ENCODE measurements around the gene CDC73. TPM values are rescaled to one million over a fixed set of nuclear protein-coding genes. Genes with fewer than 3 reads are reported as not detected.

The CDC73 gene
- 10 to 100 TPM; 24.9 to 30.1 (median 28.5) TPM for total RNA-seq
- 10 to 100 TPM in 1 of 3 donors, 1 to 10 TPM in 2; 5.3 to 16.4 (median 8.3) TPM for polyA plus RNA-seq
- long read RNA-seq, donor 1, full-length matches to known transcripts = 8 of 16 reads
- long read RNA-seq, donor 1, partial matches to known transcripts = 6 of 16 reads
- long read RNA-seq, donor 1, other reads (novel, unspliced or antisense) = 2 of 16 reads
- long read RNA-seq, donor 2, full-length matches to known transcripts = 24 of 36 reads
- long read RNA-seq, donor 2, partial matches to known transcripts = 6 of 36 reads
- long read RNA-seq, donor 2, other reads (novel, unspliced or antisense) = 6 of 36 reads

- peak; percentile 93 for TF ChIP-seq CTCF (IDR thresholded peaks at IDR 0.05)
- no peaks in the 10 kb centered on the region for H3K27me3 ChIP-seq (ENCODE audit: insufficient read depth in 3 of 3, low read length in 2 of 3)
- H3K4me1 ChIP-seq = peaks cover 21% of the 10 kb centered on the region
- peak within 1 kb of the TSS; percentile 92 for H3K4me3 ChIP-seq
- DNase-seq (peak; percentile 98 to 99), ATAC-seq (peak; percentile 98 to 99 (median 98))
- peak within 1 kb of the TSS; percentile 98 for H3K27ac ChIP-seq
- 0% methylated on average over 76 to 85 of the region's 85 CpGs for whole genome bisulfite sequencing, 3 donors
- no peaks in the 10 kb centered on the region for H3K9me3 ChIP-seq
- H3K36me3 ChIP-seq (ENCODE audit: insufficient read depth in 1 of 2, low read depth in 1 of 2) = peaks cover 0 to 18% of the 10 kb centered on the region in 2 donors
- intact Hi-C loops (cut with DNase I) = loop anchor here (1.0 to 5.0 kb wide), 5 partner anchors 17 to 315 kb away; partner anchors contain the start of genes GLRX2 (in 2 of the 2), RGS2 (in 1 of the 2), RO60 (in 1 of the 2) and UCHL5 (in 1 of the 2)
Measured at GRCh38 chr1:193121616-193122593, at the start of gene CDC73. TSS of gene CDC73 (plus strand) at chr1:193122031. CDS start at chr1:193122201, 170 bp downstream.

GRCh38 chr1:193077991-193078390 is 43.8 kb upstream of the CDC73 start:
- TF ChIP-seq CTCF (IDR thresholded peaks at IDR 0.05) = no peak
- Histone ChIP-seq H3K4me3 (no peak overlapping the region), H3K4me1 (no peaks in the 10 kb centered on the region), H3K27me3 (ENCODE audit: insufficient read depth in 3 of 3, low read length in 2 of 3) (no peaks in the 10 kb centered on the region), H3K9me3 (no peaks in the 10 kb centered on the region), H3K36me3 (ENCODE audit: insufficient read depth in 1 of 2, low read depth in 1 of 2) (peaks cover 2 to 69% of the 10 kb centered on the region in 2 donors), H3K27ac (no peak overlapping the region)
- ATAC-seq (no peak), DNase-seq (no peak)
- intact Hi-C loops (cut with DNase I) = no loop called here

GRCh38 chr1:193079187-193079586 is 42.6 kb upstream of the CDC73 start:
- DNase-seq (no peak), ATAC-seq (no peak)
- Histone ChIP-seq H3K27ac (no peak overlapping the region), H3K4me3 (no peak overlapping the region), H3K9me3 (no peaks in the 10 kb centered on the region), H3K4me1 (no peaks in the 10 kb centered on the region), H3K27me3 (ENCODE audit: insufficient read depth in 3 of 3, low read length in 2 of 3) (no peaks in the 10 kb centered on the region), H3K36me3 (ENCODE audit: insufficient read depth in 1 of 2, low read depth in 1 of 2) (peaks cover 2 to 78% of the 10 kb centered on the region in 2 donors)
- whole genome bisulfite sequencing, 3 donors = 89 to 95% (median 90%) methylated on average over 3 of the region's 3 CpGs
- intact Hi-C loops (cut with DNase I) = no loop called here
- TF ChIP-seq CTCF (IDR thresholded peaks at IDR 0.05) = no peak

GRCh38 chr1:193083365-193084088 is 38.3 kb upstream of the CDC73 start:
- Histone ChIP-seq H3K4me3 (no peak overlapping the region), H3K27me3 (ENCODE audit: insufficient read depth in 3 of 3, low read length in 2 of 3) (no peaks in the 10 kb centered on the region), H3K27ac (no peak overlapping the region), H3K9me3 (no peaks in the 10 kb centered on the region), H3K36me3 (ENCODE audit: insufficient read depth in 1 of 2, low read depth in 1 of 2) (peaks cover 2 to 87% of the 10 kb centered on the region in 2 donors), H3K4me1 (no peaks in the 10 kb centered on the region)
- no peak for TF ChIP-seq CTCF (IDR thresholded peaks at IDR 0.05)
- no peak for DNase-seq
- no peak for ATAC-seq
- WGBS, 3 donors = 86 to 91% (median 91%) methylated on average over 6 of the region's 6 CpGs
- intact Hi-C loops (cut with DNase I) = no loop called here

Data from psoas muscle (tissue), 8 donors.